A549 (cell line): ENCODE results near the gene IL4R. TPM values are rescaled to one million over a fixed set of nuclear protein-coding genes. Genes with fewer than 3 reads are reported as not detected.

ENCODE experiments used
- ATAC-seq, 2 experiments: fragments of 200-7000 bp in 1 of 2; fragments of >200 bp in 1 of 2; cut with Nextera tagmentation in 1 of 2; cut with Tn5 transposase in 1 of 2; 3 replicates each; pipeline versions ENCODE4 v1.8.0 to v1.9.1; 2018 to 2020; ENCODE audit warnings: mild to moderate bottlenecking in 1 of 2, moderate library complexity in 1 of 2
- CTCF ChIA-PET: fragments of 300-600 bp; sonication (Branson Sonifier 250); formaldehyde crosslinking; extraction: SDS; loops from one replicate; lab custom pipeline; 2021; ENCODE audit warnings: antibody characterized with exemption, inconsistent platforms; lab: Yijun Ruan, JAX
- POLR2A ChIA-PET: fragments of 350-600 bp; formaldehyde crosslinking; extraction: SDS; loops from one replicate; lab custom pipeline; 2021; ENCODE audit warnings: antibody characterized with exemption, inconsistent platforms; lab: Yijun Ruan, JAX
- DNase-seq, 2 experiments: peaks; one replicate each; pipeline versions ENCODE4 v3.0.0 to v3.0.0-alpha.2; 2011 to 2016; ENCODE audit warnings: low read depth in 1 of 2, low spot score in 1 of 2
- FAIRE-seq: peaks from 2 replicates; lab custom pipeline; 2011; peaks lifted over from hg19 to GRCh38; lab: Jason Lieb, UNC
- H3K27ac ChIP-seq, 2 experiments: fragments of >200 bp; sonication (Bioruptor Twin); formaldehyde crosslinking; 3 replicates each; pipeline ENCODE4 v1.5.1; 2016 to 2017
- H3K4me1 ChIP-seq: fragments of >200 bp; sonication (Bioruptor Twin); formaldehyde crosslinking; 3 replicates; pipeline ENCODE4 v1.6.1; 2016
- H3K4me2 ChIP-seq: fragments of >200 bp; sonication (Bioruptor Twin); formaldehyde crosslinking; 3 replicates; pipeline ENCODE4 v1.6.1; 2016
- H3K4me3 ChIP-seq: fragments of >200 bp; sonication (Bioruptor Twin); formaldehyde crosslinking; 3 replicates; pipeline ENCODE4 v1.5.1; 2016
- H3K9me3 ChIP-seq: fragments of >200 bp; sonication (Bioruptor Twin); formaldehyde crosslinking; 3 replicates; pipeline ENCODE4 v1.6.1; 2016
- CBX8 ChIP-seq: fragments of 200-600 bp; sonication (generic); IDR thresholded peaks from 2 replicates; pipeline ENCODE4 v1.6.1; 2016
- CEBPB ChIP-seq, 2 experiments: fragments of >200 bp in 1 of 2; sonication (Bioruptor Twin) in 1 of 2; formaldehyde crosslinking in 1 of 2; IDR thresholded peaks; 2 replicates each; pipeline ENCODE4 v1.6.1; 2012 to 2016
- CHD4 ChIP-seq: fragments of 200-600 bp; sonication (generic); IDR thresholded peaks from 2 replicates; pipeline ENCODE4 v1.6.1; 2016; ENCODE audit warnings: antibody characterized with exemption, mild to moderate bottlenecking, borderline replicate concordance
- EHMT2 ChIP-seq: fragments of 200-600 bp; sonication (generic); IDR thresholded peaks from 2 replicates; pipeline ENCODE4 v1.6.1; 2016; ENCODE audit warnings: antibody characterized with exemption, low read depth, mild to moderate bottlenecking, moderate library complexity
- EP300 ChIP-seq, 2 experiments: fragments of >200 bp; sonication (Bioruptor Twin); formaldehyde crosslinking; IDR thresholded peaks; 2 replicates in 1 of 2; 3 replicates in 1 of 2; pipeline ENCODE4 v1.6.1; 2016 to 2017
- FOXS1 ChIP-seq: fragments of 250-450 bp; sonication (Bioruptor Pico); IDR thresholded peaks from 2 replicates; pipeline ENCODE4 v1.5.0; 2020; ENCODE audit warnings: mild to moderate bottlenecking, moderate library complexity
- HDAC2 ChIP-seq: fragments of 200-600 bp; sonication (generic); IDR thresholded peaks from 2 replicates; pipeline ENCODE4 v1.6.1; 2016
- HES2 ChIP-seq: fragments of >200 bp; sonication (Bioruptor Twin); formaldehyde crosslinking; IDR thresholded peaks from 2 replicates; pipeline ENCODE4 v1.6.1; 2016
- KDM1A ChIP-seq: fragments of 200-600 bp; sonication (generic); IDR thresholded peaks from 2 replicates; pipeline ENCODE4 v1.6.1; 2016; ENCODE audit warnings: low read depth, mild to moderate bottlenecking
- MAFK ChIP-seq: fragments of 450-650 bp; IDR thresholded peaks from 2 replicates; pipeline ENCODE4 v1.6.1; 2014; ENCODE audit not compliant: partially characterized antibody
- NPAS2 ChIP-seq: fragments of 250-450 bp; sonication (Bioruptor Pico); IDR thresholded peaks from 2 replicates; pipeline ENCODE4 v1.8.0; 2022; ENCODE audit warnings: mild to moderate bottlenecking, moderate library complexity, borderline replicate concordance
- NR3C1 ChIP-seq: fragments of >200 bp; sonication (Bioruptor Twin); formaldehyde crosslinking; IDR thresholded peaks from 3 replicates; pipeline ENCODE4 v1.6.1; 2017
- PBX3 ChIP-seq: IDR thresholded peaks from 2 replicates; pipeline ENCODE4 v1.6.1; 2012
- SMC3 ChIP-seq: fragments of >200 bp; sonication (Bioruptor Twin); formaldehyde crosslinking; IDR thresholded peaks from 3 replicates; pipeline ENCODE4 v1.6.1; 2018; ENCODE audit warnings: inconsistent platforms
- SREBF2 ChIP-seq: fragments of 450-650 bp; IDR thresholded peaks from 2 replicates; pipeline ENCODE4 v1.6.1; 2014; ENCODE audit warnings: mild to moderate bottlenecking, moderate library complexity
- TFCP2L1 ChIP-seq: fragments of 250-450 bp; sonication (Bioruptor Pico); IDR thresholded peaks from 2 replicates; pipeline ENCODE4 v1.5.0; 2021; ENCODE audit warnings: mild to moderate bottlenecking
- TP53 ChIP-seq: fragments of 250-450 bp; sonication (Bioruptor Pico); IDR thresholded peaks from 2 replicates; pipeline ENCODE4 v1.5.0; 2021; ENCODE audit warnings: mild to moderate bottlenecking, moderate library complexity
- WGBS: methylation state at CpG from one replicate; pipeline ENCODE4 v1.1.6; 2017; ENCODE audit errors: missing lambda C conversion rate; 5-methylcytosine and 5-hydroxymethylcytosine counted together
- polyA plus RNA-seq, 4 experiments: library from polyadenylated mRNA; depleted of rRNA in 3 of 4; stranded (reverse); fragments of >200 nt; fragmentation: RNase III in 1 of 4; extraction: RNeasy Plus Mini Kit Qiagen cat#74134 plus additional on column Dnase treatment in 1 of 4; gene quantifications; 2 replicates in 3 of 4; 3 replicates in 1 of 4; pipeline ENCODE4 v1.2.3, GENCODE V29; 2011 to 2017
- TF ChIP-seq, protein P1 (sequence below): fragments of >200 bp; sonication (Bioruptor Twin); formaldehyde crosslinking; IDR thresholded peaks from 3 replicates; pipeline ENCODE4 v1.5.1; 2016
- TF ChIP-seq, protein P2 (sequence below): fragments of 200-600 bp; sonication (generic); IDR thresholded peaks from 2 replicates; pipeline ENCODE4 v1.6.1; 2016; ENCODE audit warnings: antibody characterized with exemption, mild to moderate bottlenecking, moderate library complexity
- TF ChIP-seq, protein P3 (sequence below): fragments of 250-450 bp; sonication (Bioruptor Pico); IDR thresholded peaks from 2 replicates; pipeline ENCODE4 v1.5.0; 2021; ENCODE audit warnings: mild to moderate bottlenecking, moderate library complexity, borderline replicate concordance

IL4R gene
- polyA plus RNA-seq, 2 of the 4 experiments (the other 2 are of a cell fraction), result 14.4 to 19.3 TPM

GRCh38 chr16:27334838-27335237, 21.1 kb downstream of the IL4R start:
- ATAC-seq, result no peak
- 85% methylated on average over 7 of the region's 7 CpGs for WGBS

DNA sequence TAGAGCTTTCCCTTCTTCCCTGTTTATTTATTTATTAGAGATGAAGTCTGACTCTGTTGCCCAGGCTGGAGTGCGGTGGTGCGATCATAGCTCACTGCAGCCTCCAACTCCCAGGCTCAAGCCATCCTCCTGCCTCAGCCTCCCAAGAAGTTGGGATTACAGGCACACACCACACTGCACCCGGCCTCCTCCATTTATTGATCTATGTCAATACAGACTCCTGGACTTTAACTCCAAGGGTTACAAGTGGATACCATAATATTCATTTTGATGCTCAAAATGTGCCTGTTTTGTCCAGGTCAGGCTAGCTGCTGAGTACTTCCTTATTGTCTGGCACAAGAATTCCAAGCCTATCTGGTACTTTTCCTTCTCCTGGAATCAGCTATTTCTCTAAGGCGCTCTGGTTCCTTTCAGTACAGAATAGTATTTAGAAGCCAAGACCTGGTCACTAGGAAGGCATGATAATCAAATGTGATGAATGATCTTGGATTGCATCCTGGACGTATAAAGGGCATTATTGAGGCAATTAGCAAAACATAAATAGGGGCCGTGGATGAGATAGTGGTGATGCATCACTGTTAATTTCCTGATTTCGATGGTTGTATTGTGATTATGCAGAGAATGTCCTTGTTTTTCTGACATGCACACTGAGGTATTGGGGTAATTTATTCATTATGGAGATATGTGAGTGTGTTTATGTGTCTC, 21.7 kb downstream of the IL4R start:
- CTCF ChIA-PET, result interaction anchor here (1.0 to 1.1 kb wide), 3 partner anchors 15 to 33 kb away, joined by 3 to 4 read pairs (median 4); no protein-coding TSS in a partner anchor
- no peaks in the 10 kb centered on the region; the same call in 2 of the 3 replicates for H3K9me3 ChIP-seq
- no peak for TF ChIP-seq CEBPB (IDR thresholded peaks at IDR 0.05)
- no peak for TF ChIP-seq KDM1A
- TF ChIP-seq TP53 (CRISPR knock-in tag), result no peak
- TF ChIP-seq, all 56 proteins: peak for 0
- ATAC-seq, result no peak
- POLR2A ChIA-PET, result no interaction called here
- Histone ChIP-seq H3K4me1 (no peaks in the 10 kb centered on the region), H3K27ac (no peak overlapping the region), H3K4me3 (no peak overlapping the region), H3K4me2 (no peak overlapping the region)
- 88% methylated on average over 7 of the region's 7 CpGs for WGBS
- no peak for FAIRE-seq
- DNase-seq, result no peak

More at GRCh38 chr16:27334838-27335237, 21.1 kb downstream of the IL4R start:
- no peak overlapping the region for H3K4me2 ChIP-seq
- POLR2A ChIA-PET, result no interaction called here
- FAIRE-seq (no peak), DNase-seq (no peak)
- no peak overlapping the region for H3K27ac ChIP-seq
- H3K4me1 ChIP-seq, result no peaks in the 10 kb centered on the region
- TF ChIP-seq FOXS1 (CRISPR knock-in tag) (no peak), CHD4 (no peak), CBX8 (no peak), KDM1A (no peak), NPAS2 (CRISPR knock-in tag) (no peak), HES2 (no peak), CEBPB (IDR thresholded peaks at IDR 0.05) (no peak)
- H3K4me3 ChIP-seq, result no peak overlapping the region
- CTCF ChIA-PET, result interaction anchor here (1.0 kb wide), 2 partner anchors 22 to 33 kb away, joined by 3 to 4 read pairs; no protein-coding TSS in a partner anchor
- no peaks in the 10 kb centered on the region; the same call in 2 of the 3 replicates for H3K9me3 ChIP-seq

GRCh38 chr16:27337024-27337423, 23.2 kb downstream of the IL4R start:
- Histone ChIP-seq H3K9me3 (no peaks in the 10 kb centered on the region), H3K4me2 (no peak overlapping the region), H3K4me3 (no peak overlapping the region), H3K27ac (no peak overlapping the region), H3K4me1 (no peaks in the 10 kb centered on the region)
- TF ChIP-seq HDAC2, result no peak
- no peak for TF ChIP-seq MAFK
- TF ChIP-seq FOXS1 (CRISPR knock-in tag), result no peak
- TF ChIP-seq EHMT2, result no peak
- TF ChIP-seq, protein P1, sequence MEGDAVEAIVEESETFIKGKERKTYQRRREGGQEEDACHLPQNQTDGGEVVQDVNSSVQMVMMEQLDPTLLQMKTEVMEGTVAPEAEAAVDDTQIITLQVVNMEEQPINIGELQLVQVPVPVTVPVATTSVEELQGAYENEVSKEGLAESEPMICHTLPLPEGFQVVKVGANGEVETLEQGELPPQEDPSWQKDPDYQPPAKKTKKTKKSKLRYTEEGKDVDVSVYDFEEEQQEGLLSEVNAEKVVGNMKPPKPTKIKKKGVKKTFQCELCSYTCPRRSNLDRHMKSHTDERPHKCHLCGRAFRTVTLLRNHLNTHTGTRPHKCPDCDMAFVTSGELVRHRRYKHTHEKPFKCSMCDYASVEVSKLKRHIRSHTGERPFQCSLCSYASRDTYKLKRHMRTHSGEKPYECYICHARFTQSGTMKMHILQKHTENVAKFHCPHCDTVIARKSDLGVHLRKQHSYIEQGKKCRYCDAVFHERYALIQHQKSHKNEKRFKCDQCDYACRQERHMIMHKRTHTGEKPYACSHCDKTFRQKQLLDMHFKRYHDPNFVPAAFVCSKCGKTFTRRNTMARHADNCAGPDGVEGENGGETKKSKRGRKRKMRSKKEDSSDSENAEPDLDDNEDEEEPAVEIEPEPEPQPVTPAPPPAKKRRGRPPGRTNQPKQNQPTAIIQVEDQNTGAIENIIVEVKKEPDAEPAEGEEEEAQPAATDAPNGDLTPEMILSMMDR, result no peak
- no peak for TF ChIP-seq NR3C1
- TF ChIP-seq, protein P2, sequence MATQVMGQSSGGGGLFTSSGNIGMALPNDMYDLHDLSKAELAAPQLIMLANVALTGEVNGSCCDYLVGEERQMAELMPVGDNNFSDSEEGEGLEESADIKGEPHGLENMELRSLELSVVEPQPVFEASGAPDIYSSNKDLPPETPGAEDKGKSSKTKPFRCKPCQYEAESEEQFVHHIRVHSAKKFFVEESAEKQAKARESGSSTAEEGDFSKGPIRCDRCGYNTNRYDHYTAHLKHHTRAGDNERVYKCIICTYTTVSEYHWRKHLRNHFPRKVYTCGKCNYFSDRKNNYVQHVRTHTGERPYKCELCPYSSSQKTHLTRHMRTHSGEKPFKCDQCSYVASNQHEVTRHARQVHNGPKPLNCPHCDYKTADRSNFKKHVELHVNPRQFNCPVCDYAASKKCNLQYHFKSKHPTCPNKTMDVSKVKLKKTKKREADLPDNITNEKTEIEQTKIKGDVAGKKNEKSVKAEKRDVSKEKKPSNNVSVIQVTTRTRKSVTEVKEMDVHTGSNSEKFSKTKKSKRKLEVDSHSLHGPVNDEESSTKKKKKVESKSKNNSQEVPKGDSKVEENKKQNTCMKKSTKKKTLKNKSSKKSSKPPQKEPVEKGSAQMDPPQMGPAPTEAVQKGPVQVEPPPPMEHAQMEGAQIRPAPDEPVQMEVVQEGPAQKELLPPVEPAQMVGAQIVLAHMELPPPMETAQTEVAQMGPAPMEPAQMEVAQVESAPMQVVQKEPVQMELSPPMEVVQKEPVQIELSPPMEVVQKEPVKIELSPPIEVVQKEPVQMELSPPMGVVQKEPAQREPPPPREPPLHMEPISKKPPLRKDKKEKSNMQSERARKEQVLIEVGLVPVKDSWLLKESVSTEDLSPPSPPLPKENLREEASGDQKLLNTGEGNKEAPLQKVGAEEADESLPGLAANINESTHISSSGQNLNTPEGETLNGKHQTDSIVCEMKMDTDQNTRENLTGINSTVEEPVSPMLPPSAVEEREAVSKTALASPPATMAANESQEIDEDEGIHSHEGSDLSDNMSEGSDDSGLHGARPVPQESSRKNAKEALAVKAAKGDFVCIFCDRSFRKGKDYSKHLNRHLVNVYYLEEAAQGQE, result no peak
- TF ChIP-seq PBX3, result no peak
- no peak for TF ChIP-seq TFCP2L1 (CRISPR knock-in tag)
- TF ChIP-seq, protein P3, sequence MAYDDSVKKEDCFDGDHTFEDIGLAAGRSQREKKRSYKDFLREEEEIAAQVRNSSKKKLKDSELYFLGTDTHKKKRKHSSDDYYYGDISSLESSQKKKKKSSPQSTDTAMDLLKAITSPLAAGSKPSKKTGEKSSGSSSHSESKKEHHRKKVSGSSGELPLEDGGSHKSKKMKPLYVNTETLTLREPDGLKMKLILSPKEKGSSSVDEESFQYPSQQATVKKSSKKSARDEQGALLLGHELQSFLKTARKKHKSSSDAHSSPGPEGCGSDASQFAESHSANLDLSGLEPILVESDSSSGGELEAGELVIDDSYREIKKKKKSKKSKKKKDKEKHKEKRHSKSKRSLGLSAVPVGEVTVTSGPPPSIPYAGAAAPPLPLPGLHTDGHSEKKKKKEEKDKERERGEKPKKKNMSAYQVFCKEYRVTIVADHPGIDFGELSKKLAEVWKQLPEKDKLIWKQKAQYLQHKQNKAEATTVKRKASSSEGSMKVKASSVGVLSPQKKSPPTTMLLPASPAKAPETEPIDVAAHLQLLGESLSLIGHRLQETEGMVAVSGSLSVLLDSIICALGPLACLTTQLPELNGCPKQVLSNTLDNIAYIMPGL (CRISPR knock-in tag), result no peak
- no peak for TF ChIP-seq SMC3
- no peak for TF ChIP-seq SREBF2
- TF ChIP-seq CHD4, result no peak
- no peak for TF ChIP-seq KDM1A
- TF ChIP-seq EP300 (IDR thresholded peaks at IDR 0.05), result no peak
- TF ChIP-seq TP53 (CRISPR knock-in tag), result no peak
- CTCF ChIA-PET, result interaction anchor here (0.6 to 0.7 kb wide), 2 partner anchors 55 to 1573 kb away, joined by 3 read pairs; no protein-coding TSS in a partner anchor
- no peak for FAIRE-seq
- ATAC-seq, result no peak
- no peak for DNase-seq
- POLR2A ChIA-PET, result no interaction called here
- 94% methylated on average over 6 of the region's 6 CpGs for WGBS
